ENCODE results near the gene BATF. TPM values are rescaled to one million over a fixed set of nuclear protein-coding genes. Genes with fewer than 3 reads are reported as not detected.

Gene BATF
- total RNA-seq, 1 experiment from 2014 or later: not detected

GRCh38 chr14:75553761-75554364 lies 31.6 kb downstream of the BATF start:
- in situ Hi-C loops (cut with HindIII; ENCODE audit: low sequenced_read_pairs): no loop called here
- no peak for DNase-seq (ENCODE audit: low spot score)

DNA sequence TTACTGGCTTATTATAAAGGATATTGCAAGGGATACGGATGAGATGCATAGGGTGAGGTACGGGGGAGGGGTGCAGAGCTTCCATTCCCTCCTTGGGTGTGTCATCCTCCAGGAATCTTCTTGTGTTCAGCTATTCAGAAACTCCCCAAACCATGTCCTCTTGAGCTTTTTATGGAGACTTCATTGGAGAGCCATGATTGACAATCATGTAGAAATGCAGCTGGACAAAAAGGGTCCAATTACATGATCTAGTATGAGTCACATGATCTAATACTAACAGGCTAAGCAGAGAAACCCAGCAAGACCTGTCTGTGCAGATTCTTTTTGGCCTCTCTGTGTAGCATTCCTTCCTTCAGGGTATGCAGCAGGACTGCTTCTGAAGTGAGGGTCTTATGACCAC lies 32.2 kb downstream of the BATF start:
- in situ Hi-C loops (cut with HindIII; ENCODE audit: low sequenced_read_pairs): no loop called here
- DNase-seq (ENCODE audit: low spot score): no peak

GRCh38 chr14:75558440-75558839 lies 36.2 kb downstream of the BATF start:
- in situ Hi-C loops (cut with HindIII; ENCODE audit: low sequenced_read_pairs): no loop called here
- DNase-seq (ENCODE audit: low spot score): no peak

GRCh38 chr14:75559045-75559444 lies 36.8 kb downstream of the BATF start:
- in situ Hi-C loops (cut with HindIII; ENCODE audit: low sequenced_read_pairs): no loop called here
- DNase-seq (ENCODE audit: low spot score): no peak

GRCh38 chr14:75559451-75560222 lies 37.4 kb downstream of the BATF start:
- in situ Hi-C loops (cut with HindIII; ENCODE audit: low sequenced_read_pairs): no loop called here

GRCh38 chr14:75561013-75561432 lies 38.8 kb downstream of the BATF start:
- in situ Hi-C loops (cut with HindIII; ENCODE audit: low sequenced_read_pairs): no loop called here

More at GRCh38 chr14:75559451-75560222, 37.4 kb downstream of the BATF start:
- no peak for DNase-seq (ENCODE audit: low spot score)

DNA sequence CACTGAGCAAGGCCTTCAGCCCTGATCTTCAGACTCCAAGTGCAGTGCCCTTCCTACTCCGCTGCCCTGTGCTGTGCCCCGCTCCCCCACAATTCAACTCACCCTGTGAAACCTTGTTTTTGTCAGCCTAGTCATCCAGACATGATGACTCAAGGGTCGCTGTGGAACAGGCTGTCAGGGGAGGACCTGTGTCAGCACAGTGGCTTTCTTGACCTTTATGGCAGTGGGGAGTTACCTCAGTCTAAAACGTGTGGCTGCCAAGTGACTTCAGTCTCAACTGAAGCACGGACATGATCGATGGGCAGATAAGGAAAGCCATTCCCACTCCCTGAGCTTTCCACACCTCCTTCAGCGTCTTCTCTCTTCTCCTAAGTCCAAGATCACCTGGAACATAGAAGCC lies 39.8 kb downstream of the BATF start:
- no peak for DNase-seq (ENCODE audit: low spot score)
- in situ Hi-C loops (cut with HindIII; ENCODE audit: low sequenced_read_pairs): no loop called here

More at GRCh38 chr14:75561013-75561432, 38.8 kb downstream of the BATF start:
- peak; percentile 54 for DNase-seq (ENCODE audit: low spot score)

- no peak for DNase-seq (ENCODE audit: low spot score)
- in situ Hi-C loops (cut with HindIII; ENCODE audit: low sequenced_read_pairs): no loop called here
Measured at GRCh38 chr14:75562489-75562888, 40.2 kb downstream of the BATF start.

GRCh38 chr14:75563931-75564330 lies 41.7 kb downstream of the BATF start:
- in situ Hi-C loops (cut with HindIII; ENCODE audit: low sequenced_read_pairs): no loop called here
- DNase-seq (ENCODE audit: low spot score): no peak

GRCh38 chr14:75565056-75565455 lies 42.8 kb downstream of the BATF start:
- in situ Hi-C loops (cut with HindIII; ENCODE audit: low sequenced_read_pairs): no loop called here
- no peak for DNase-seq (ENCODE audit: low spot score)

DNA sequence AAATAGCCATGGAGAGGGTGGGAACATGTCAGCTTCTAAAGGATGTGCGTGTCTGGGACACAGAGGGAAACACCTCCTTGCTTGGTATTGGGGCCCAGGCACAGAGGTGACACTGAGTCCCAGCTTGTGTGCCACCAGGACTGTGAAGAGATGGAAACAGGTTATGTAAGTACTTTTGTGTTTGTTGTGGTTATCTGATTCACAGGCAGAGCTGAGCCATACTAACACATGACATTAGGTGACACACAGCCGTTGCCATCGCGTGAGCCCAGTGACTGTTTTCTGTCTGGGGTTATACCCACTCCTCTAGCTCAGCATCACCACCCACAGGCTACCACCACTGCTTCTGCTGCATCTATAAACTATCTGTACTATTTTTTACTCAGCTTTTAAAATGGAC lies 44.1 kb downstream of the BATF start:
- in situ Hi-C loops (cut with HindIII; ENCODE audit: low sequenced_read_pairs): no loop called here
- DNase-seq (ENCODE audit: low spot score): no peak

- in situ Hi-C loops (cut with HindIII; ENCODE audit: low sequenced_read_pairs): no loop called here
- DNase-seq (ENCODE audit: low spot score): no peak
Measured at GRCh38 chr14:75566752-75567151, 44.5 kb downstream of the BATF start.

GRCh38 chr14:75568140-75568539 lies 45.9 kb downstream of the BATF start:
- in situ Hi-C loops (cut with HindIII; ENCODE audit: low sequenced_read_pairs): no loop called here
- DNase-seq (ENCODE audit: low spot score): no peak

DNA sequence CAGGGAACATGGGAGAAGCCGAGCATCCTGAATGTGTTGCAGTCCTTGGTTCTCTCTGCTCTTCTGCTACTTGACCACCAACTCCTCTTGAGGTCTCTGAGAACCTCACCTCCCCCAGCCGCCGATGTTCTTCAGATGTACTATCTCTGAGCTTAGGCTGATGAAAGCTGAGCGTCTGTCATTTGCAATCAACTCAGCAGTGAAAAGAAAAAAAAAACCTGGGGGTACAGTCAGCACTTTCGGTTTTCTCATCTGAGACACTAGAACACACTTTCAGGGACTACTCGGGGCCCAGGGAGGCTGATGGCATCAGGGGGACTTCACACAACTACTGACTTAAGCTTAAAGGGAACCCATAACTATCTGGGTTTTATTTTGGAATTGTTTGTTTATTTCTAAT lies 46.5 kb downstream of the BATF start:
- DNase-seq (ENCODE audit: low spot score): no peak
- in situ Hi-C loops (cut with HindIII; ENCODE audit: low sequenced_read_pairs): no loop called here

DNA sequence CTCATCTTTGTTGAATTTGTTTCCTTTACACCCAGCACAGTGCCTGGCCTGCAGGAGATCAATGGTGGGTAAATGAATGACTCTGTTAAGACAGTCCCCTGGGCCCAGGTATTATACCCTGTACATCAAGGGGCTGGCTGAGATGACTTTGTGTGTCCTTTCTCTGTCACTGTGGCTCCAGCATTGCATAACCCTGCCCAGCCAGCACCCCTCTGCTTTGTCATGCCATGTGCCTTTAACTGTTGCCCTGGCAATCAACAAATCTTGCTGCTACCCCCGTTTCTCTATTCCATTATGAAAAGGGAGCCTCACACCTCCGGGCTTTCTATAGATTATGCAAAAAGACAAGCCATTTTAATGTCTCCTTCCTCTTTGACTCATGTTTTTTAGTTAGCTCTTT lies 48.5 kb downstream of the BATF start:
- no peak for DNase-seq (ENCODE audit: low spot score)
- in situ Hi-C loops (cut with HindIII; ENCODE audit: low sequenced_read_pairs): no loop called here

DNA sequence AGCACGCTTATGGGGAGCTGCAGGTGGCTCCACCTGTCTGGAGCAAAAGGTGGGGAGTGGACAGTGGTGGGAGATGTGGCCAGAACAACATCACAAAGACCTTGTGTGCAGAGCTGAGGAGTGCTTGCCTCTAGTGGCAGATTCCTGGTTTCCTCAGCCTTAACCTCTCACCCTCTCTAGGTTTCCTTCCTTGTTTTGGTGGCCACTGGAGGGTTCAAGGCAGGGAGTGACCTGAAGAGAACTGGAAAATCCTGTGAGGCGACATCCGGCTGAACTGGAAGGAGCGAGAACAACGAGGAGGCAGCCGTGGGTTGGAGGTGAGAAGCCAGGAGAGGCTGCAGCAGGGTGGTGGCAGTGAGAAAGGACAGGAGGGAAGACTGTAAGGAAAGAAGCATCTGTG lies 49.8 kb downstream of the BATF start:
- in situ Hi-C loops (cut with HindIII; ENCODE audit: low sequenced_read_pairs): no loop called here

DNA sequence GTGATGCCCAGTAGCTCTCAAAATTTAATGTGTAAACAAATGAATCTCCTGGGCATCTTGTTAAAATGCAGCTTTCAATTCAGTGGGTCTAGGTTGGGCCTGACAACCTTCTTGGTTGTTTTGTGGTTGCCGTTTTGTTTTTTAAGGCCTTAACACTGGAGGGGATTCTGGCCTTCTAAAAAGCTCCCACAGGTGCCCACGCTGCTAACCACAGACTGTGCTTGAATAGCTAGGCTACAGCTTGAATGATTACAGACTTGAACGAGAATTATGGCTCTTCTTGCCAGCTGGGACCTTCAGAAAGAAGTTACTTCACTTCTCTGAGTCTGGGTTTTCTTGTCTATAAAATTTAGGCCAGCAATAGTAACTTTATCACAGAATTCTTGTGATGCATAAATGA lies 54.8 kb downstream of the BATF start:
- in situ Hi-C loops (cut with HindIII; ENCODE audit: low sequenced_read_pairs): no loop called here
- DNase-seq (ENCODE audit: low spot score): no peak

More for the DNA sequence above, 49.8 kb downstream of the BATF start:
- DNase-seq (ENCODE audit: low spot score): no peak

DNA sequence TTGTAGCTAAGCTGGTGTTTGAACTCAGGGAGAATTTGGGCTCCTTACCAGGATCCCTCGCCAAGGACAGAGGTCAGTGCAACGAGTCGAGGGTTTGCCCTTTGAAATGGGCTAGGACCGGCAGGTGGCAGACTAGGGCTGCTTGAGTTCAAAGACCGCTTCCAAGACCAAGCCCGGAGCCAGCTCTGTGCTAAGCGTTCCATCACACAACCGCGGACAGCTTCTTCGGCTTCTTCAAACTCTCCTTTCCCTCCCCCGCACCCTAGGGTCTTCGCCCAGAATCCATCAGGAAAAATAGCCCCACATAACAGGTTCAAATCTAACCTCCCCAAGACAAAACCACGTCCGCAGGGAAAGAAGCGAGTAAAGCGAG lies 55.4 kb downstream of the BATF start:
- in situ Hi-C loops (cut with HindIII; ENCODE audit: low sequenced_read_pairs): no loop called here
- DNase-seq (ENCODE audit: low spot score): peak; percentile 82

DNA sequence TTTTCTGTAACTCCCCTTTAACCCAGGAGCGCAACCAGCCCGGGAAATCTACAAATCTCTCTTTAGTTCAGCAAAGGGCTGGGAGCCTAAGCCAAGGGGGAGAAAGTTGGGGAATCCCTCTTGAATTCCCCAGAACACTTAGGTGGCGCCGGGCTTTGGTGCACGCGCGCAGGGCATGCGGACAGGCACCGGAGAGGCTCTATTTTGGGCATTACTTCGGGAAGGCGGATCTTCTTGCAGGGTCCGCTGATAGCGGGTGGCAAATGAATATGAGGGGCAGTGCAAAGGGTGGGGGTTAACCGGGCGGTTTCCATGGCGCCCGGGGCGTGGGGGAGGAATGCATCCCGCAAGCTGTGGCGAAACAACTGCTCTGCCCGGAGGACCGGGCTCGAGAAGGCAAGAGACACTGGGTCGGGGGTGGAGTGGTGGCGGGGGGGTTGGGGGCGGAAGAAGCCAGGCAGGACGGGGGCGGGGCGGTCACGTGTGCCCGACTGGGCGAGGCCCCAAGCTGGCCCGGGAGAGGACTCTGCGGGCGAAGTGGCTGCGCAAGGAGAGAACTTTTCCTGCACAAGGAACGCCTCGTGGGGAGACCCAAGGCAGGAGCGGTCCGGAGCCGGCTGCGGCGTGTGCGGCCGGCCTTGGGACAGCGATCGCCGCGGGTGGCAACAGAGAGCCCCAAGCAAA lies 56.0 kb downstream of the BATF start, which contains the start of gene FLVCR2:
TSS of gene FLVCR2 (plus strand) at position 519 of the 684 bp plus-strand sequence. CDS start 353 bp downstream, outside the sequence.
- in situ Hi-C loops (cut with HindIII; ENCODE audit: low sequenced_read_pairs): no loop called here
- peak; percentile 16 for DNase-seq (ENCODE audit: low spot score)

- in situ Hi-C loops (cut with HindIII; ENCODE audit: low sequenced_read_pairs): no loop called here
- DNase-seq (ENCODE audit: low spot score): peak; percentile 16
Measured at GRCh38 chr14:75578786-75579337, 56.6 kb downstream of the BATF start.
